Adipocyte (in vitro differentiated cells): ENCODE data around the gene MAFG.

ENCODE experiments used
- DNase-seq: peaks from one replicate; pipeline ENCODE4 v3.0.0-alpha.2; 2015; ENCODE audit warnings: low read depth
- H3K27me3 ChIP-seq: replicated peaks from 2 replicates; pipeline ENCODE4 v1.7.0; 2013; ENCODE audit warnings: mild to moderate bottlenecking, low read length, moderate library complexity; ENCODE audit not compliant: control insufficient read depth, insufficient read depth
- H3K36me3 ChIP-seq: 2 replicates; pipeline ENCODE4 v1.7.0; 2013; ENCODE audit warnings: low read length, mild to moderate bottlenecking, moderate library complexity; ENCODE audit not compliant: control insufficient read depth, insufficient read depth, severe bottlenecking
- H3K4me1 ChIP-seq: 2 replicates; pipeline ENCODE4 v1.7.0; 2013; ENCODE audit warnings: mild to moderate bottlenecking, low read length, moderate library complexity; ENCODE audit not compliant: control insufficient read depth, insufficient read depth
- H3K4me3 ChIP-seq: 2 replicates; pipeline ENCODE4 v1.7.0; 2013; ENCODE audit warnings: mild to moderate bottlenecking, low read length, moderate library complexity
- H3K9ac ChIP-seq: 2 replicates; pipeline ENCODE4 v1.7.0; 2013; ENCODE audit warnings: mild to moderate bottlenecking, low read length, moderate library complexity
- H3K9me3 ChIP-seq: 2 replicates; pipeline ENCODE4 v1.7.0; 2013; ENCODE audit warnings: mild to moderate bottlenecking, low read length, moderate library complexity; ENCODE audit not compliant: control insufficient read depth

MAFG gene

DNA sequence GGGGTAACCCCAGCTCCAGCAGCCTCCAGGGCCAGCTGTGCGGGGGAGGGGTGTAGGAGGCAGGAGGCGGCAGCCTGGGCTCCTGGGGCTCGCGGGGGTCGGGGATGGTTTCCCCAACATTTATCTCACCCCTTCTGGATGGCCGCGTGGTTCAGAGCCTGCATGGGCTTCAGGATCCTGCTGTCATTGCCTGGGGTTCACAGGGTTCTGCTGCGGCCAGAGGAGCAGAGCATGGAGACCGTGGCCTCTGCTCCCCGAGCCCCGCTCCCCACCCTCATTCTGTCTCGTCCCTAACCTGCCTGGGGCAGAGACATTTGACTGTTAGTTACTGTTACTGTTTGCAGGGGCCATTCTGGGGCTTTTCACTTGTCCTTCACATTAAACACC lies 14.6 kb upstream of the MAFG start:
- Histone ChIP-seq H3K9me3 (no peaks in the 10 kb centered on the region), H3K36me3 (no peaks in the 10 kb centered on the region), H3K4me3 (no peak overlapping the region), H3K27me3 (peaks cover 19% of the 10 kb centered on the region), H3K9ac (no peak overlapping the region), H3K4me1 (peaks cover 11% of the 10 kb centered on the region)
- no peak for DNase-seq

DNA sequence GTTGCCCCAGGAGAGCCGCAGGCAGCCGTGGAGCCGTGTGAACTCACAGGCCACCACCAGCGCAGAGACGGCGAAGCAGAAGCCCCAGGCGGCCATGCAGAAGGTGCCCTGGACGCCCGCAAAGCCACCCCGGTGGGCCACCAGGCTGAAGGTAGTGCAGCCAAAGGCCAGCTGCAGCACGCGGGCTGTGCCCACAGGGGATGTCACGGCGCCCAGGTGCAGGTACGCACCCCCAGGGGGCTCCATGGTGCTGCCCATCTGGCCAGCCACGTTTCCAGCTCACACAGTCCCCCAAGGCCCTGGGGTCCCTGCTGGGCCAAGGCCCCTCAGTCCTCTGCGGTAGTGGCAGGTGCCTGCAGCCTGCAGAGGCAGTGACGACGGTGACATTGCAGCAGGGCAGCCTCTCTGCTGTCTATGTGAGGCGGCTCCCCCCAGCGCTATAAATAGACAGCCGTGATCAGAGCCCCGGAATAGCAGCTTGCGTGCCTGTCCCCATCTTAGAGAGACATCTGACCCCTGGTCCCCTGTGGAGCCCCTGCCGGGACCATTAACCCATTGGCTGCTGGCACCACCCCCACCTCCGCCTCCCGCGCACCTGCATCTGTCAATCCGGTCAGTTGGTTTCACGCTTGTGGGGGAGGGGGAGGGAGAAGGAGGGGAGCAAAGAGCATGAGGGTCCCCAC lies 14.1 kb upstream of the MAFG start:
- Histone ChIP-seq H3K27me3 (peaks cover 19% of the 10 kb centered on the region), H3K4me1 (peaks cover 14% of the 10 kb centered on the region)

DNA sequence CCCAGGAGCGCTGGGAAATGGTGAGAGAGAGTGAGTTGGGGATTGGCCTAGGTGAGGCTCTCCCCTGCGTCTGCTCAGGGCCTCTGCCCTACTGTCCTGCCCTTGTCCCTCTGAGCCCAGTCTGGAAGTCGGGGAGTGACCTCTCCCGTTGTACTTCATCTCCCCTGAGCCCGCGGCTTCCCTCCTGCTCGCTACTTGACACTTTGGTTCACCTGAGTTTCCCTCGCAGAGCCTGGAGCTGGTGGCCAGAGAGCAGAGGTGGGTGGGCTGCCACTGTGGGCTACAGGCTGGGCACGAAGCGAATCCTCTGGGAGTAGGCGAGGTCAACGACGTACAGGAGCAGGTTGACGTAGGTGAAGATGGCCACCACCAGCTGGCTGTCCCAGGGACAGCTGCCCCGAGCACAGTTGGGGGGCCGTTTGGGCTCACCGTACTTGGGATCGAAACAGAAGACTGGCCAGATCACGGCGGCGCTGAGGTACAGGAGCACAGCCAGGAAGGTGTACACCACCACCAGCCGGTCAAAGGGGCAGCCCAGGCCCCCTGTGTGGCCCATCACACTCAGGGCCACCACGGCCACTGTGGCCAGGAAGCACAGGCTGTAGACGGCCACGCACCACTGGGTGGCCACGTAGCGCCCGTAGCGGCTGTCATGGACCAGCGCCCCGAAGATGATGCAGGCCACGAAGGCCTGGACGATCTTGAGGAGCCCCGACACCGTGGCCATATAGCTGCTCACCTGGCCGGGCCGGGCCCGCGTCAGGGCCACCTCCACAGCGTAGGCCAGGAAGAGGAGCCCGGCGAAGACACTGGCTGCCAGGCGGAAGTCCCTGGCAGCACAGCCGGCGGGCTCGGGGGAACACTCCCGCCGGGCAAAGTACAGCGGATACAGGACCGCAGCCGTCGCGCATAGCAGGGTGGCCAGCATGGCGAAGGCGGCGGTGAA lies 13.3 kb upstream of the MAFG start:
- peaks cover 16% of the 10 kb centered on the region for H3K4me1 ChIP-seq
- H3K4me3 ChIP-seq: no peak overlapping the region
- no peak overlapping the region for H3K9ac ChIP-seq
- no peak for DNase-seq
- H3K27me3 ChIP-seq: peaks cover 19% of the 10 kb centered on the region
- H3K9me3 ChIP-seq: no peaks in the 10 kb centered on the region
- no peaks in the 10 kb centered on the region for H3K36me3 ChIP-seq

More for the DNA sequence above, 14.1 kb upstream of the MAFG start:
- Histone ChIP-seq H3K36me3 (no peaks in the 10 kb centered on the region), H3K9me3 (no peaks in the 10 kb centered on the region), H3K4me3 (no peak overlapping the region), H3K9ac (no peak overlapping the region)
- DNase-seq: no peak

DNA sequence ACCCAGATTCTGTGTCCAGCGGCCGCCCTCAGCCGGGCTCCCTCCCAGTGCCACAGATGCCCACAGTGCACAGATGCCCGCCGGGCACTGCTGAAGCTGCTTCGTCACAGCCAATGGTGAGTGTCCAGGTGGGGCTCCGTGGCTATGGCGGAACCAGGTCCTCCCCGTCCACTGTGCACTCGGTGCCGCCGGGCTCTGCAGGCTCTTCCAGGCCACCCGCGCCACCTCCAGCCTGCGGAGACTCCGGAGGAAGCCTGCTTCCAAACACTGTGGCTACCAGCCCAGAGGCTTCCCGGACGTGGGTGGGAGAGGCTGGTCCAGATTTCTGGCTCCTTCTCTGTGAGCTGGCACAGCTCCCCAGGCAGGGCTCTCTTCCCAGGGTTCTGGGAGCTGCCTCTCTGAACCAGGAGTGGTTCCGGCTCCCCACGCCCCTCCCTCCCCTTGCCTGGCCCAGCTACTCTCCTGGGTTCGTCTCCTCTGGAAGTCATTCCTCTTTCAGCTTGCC lies 12.4 kb upstream of the MAFG start:
- H3K27me3 ChIP-seq: peaks cover 19% of the 10 kb centered on the region
- no peak overlapping the region for H3K4me3 ChIP-seq
- no peaks in the 10 kb centered on the region for H3K36me3 ChIP-seq
- H3K4me1 ChIP-seq: peaks cover 16% of the 10 kb centered on the region
- H3K9ac ChIP-seq: no peak overlapping the region
- no peak for DNase-seq
- no peaks in the 10 kb centered on the region for H3K9me3 ChIP-seq

DNA sequence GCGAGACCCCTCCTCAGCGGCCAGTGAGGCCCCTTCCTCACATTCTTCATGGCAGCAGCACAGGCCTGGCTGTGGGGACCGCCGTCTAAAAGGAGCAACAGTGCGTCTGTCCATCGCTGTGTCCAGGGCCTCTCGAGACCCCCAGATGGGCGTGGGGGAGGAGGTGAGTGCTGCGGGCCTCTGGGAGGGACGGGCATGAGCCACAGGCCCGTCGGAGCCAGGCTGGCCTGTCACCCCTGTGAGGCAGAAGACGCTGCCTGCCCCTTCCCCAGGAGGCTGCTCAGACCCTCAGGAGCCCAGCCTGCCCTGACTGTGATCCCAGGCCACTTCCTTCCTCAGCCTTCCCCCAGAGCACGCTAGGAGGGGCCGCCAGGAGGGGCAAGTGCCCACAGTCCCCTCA lies 11.7 kb upstream of the MAFG start:
- Histone ChIP-seq H3K4me1 (peaks cover 16% of the 10 kb centered on the region), H3K27me3 (peaks cover 12% of the 10 kb centered on the region), H3K9ac (no peak overlapping the region), H3K36me3 (no peaks in the 10 kb centered on the region), H3K4me3 (no peak overlapping the region), H3K9me3 (no peaks in the 10 kb centered on the region)
- no peak for DNase-seq

DNA sequence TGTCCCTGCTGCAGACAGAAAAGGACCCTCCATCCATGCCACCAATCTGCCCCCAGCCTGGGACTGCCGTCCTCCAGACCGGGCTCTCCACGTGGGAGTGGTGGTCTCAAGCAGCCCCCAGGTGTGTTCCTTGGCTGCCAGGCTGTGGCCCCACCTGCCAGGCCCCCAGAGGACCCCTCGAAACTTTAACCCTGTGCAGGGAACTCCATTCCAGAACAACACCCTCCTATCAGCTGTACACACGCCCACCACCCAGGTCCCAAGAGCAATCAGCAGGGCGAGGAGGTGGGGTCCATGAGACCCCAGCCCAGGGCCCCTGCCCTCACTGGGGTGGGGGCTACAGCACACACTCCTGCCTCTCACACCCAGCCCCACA lies 8.2 kb upstream of the MAFG start:
- no peaks in the 10 kb centered on the region for H3K36me3 ChIP-seq
- peaks cover under 1% of the 10 kb centered on the region for H3K27me3 ChIP-seq
- H3K9ac ChIP-seq: no peak overlapping the region
- H3K4me3 ChIP-seq: no peak overlapping the region
- no peaks in the 10 kb centered on the region for H3K9me3 ChIP-seq
- no peak for DNase-seq
- peaks cover 16% of the 10 kb centered on the region for H3K4me1 ChIP-seq

DNA sequence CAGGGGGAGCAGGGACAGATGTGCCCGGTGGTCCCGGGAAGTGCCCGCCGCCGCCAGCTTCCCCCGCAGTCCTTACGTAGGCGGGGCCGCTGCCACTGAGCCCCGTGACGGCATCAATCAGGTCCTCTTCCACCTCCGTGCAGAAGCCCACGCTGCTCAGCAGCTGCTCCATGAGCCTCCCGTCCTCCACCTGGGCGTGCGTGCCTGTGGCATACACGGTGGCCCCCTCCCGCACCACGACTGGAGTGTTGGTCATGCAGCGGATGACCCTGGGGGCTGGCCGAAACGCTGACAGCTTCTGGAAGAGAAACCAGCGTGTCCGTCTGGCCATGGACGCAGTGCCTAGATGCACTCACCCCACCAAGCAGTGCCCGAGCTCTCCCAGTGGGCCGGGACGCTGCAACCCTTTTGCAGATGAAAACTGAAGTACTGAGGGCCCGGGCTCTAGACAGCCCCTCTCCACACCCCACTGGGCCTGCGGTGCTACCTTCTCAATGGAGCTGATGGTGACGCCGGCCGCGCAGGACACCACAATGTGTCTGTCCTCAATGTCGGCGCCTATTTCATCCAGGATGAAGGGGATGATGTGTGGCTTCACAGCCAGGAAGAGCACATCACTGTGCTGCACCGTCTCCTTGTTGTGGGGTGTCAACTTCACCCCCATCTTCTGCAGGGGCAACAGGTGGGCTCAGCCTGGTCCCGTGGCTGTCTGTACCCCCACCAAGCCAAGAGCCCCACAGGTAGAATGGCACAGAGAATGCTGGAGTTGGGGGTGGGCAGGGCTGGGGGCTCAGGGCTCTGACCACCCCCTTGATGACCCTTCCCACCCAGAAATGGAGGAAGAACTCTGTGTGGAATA lies 7.5 kb upstream of the MAFG start:
- no peak overlapping the region for H3K4me3 ChIP-seq
- H3K9me3 ChIP-seq: no peaks in the 10 kb centered on the region
- no peak for DNase-seq
- no peak overlapping the region for H3K9ac ChIP-seq
- H3K27me3 ChIP-seq: no peaks in the 10 kb centered on the region
- H3K36me3 ChIP-seq: no peaks in the 10 kb centered on the region
- H3K4me1 ChIP-seq: peaks cover 11% of the 10 kb centered on the region

DNA sequence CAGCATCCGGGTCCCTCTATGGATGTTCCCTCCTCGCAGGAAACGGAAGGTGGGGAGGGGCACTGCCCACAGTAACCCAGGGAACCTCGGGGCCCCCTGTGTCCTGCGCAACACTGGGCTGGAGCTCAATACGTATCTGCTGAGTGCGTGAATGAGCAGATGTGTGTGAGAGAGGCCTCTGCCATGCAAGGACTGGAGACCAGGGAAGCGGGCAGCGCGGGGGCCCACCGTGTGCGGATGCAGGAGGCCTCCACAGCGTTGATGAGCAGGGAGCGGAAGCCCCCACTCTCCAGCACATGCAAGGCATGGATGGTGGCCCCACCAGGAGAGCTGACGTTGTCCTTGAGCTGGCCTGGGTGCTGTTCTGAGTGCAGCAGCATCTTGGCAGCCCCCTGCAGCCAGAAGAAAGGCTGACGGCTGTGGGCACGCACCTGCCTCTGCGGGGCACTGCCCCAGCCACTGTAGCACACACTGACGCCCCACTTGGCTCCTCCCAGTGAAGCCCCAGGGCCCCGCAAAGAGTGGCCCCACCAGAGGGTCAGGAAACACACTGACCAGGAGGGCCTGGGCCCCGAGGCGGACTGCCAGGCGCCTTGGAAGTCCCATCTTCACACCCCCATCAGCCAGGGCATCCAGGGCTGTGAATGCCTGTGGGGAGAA lies 6.7 kb upstream of the MAFG start:
- Histone ChIP-seq H3K4me1 (peaks cover 5% of the 10 kb centered on the region), H3K27me3 (no peaks in the 10 kb centered on the region), H3K9ac (no peak overlapping the region), H3K36me3 (no peaks in the 10 kb centered on the region), H3K4me3 (no peak overlapping the region), H3K9me3 (no peaks in the 10 kb centered on the region)
- no peak for DNase-seq

DNA sequence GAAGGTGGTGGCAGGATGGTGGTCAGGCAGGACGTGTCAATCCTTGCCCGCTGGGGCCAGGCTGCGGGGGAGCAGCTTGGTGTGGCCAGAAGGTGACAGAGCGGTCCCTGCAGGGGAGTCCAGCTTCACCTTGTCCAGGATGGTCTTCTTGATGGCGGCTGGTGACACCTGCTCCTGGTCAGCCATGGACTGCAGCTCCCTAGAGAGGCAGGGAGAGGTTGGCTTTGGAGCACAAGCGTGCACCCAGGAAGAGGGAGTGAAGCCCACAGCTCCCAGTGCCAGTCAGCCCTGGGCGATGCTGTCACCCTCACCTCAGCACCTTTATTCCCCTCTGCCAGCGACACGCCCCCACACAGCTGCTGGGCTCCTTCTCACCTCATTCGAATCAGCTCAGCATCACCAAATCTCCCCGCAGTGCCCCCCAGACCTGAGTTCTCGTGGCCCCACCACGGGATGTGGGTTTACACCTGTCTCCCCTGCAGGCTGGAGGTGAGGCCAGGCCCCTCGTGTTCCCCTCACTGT lies 5.7 kb upstream of the MAFG start:
- no peaks in the 10 kb centered on the region for H3K36me3 ChIP-seq
- H3K4me1 ChIP-seq: peaks cover 5% of the 10 kb centered on the region
- no peak overlapping the region for H3K4me3 ChIP-seq
- H3K9me3 ChIP-seq: no peaks in the 10 kb centered on the region
- DNase-seq: no peak
- H3K9ac ChIP-seq: no peak overlapping the region
- no peaks in the 10 kb centered on the region for H3K27me3 ChIP-seq

DNA sequence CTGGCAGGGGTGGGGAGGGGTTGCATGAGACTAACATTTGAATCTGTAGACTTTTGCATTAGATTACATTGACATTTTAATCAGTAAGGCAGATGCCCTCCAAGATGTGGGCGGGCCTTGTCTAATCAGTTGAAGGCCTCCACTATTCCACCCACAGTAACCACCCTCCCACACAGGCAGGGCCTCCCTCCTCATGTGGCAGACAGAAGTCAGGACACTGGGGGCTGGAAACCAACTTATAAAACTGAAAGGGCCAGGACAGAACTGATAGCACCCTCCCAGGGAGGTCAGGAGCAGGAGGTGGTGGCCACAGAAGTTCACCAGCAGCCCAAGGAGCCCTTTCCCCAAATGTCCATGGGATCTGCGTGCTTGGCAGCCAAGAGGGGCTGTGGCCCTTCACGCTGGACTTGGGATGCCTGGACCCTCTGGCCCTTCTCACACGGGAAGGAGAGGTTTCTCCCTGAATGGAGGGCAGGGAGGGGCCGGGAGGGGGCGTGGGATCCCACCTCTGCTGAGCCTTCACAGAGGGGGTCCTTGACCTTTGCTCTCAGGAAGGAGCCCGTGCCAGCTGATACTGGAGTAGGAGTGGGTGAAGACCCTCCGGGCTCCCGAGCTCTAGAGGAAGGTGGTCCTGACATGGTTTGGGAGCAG lies 4.9 kb upstream of the MAFG start:
- H3K9ac ChIP-seq: no peak overlapping the region
- no peaks in the 10 kb centered on the region for H3K9me3 ChIP-seq
- H3K4me3 ChIP-seq: no peak overlapping the region
- DNase-seq: no peak
- H3K36me3 ChIP-seq: no peaks in the 10 kb centered on the region
- peaks cover 5% of the 10 kb centered on the region for H3K4me1 ChIP-seq
- H3K27me3 ChIP-seq: no peaks in the 10 kb centered on the region
